ENCODE data around the gene ITPRIPL1.
"Not testable (repeated sequence)": the region's sequence is repeated elsewhere in the genome, so short reads cannot be mapped to it uniquely, and the experiment has no call there.

ITPRIPL1 gene

GRCh38 chr2:96325041-96325883 is at the start of gene ITPRIPL1:
Gene ITPRIPL1 (plus strand): TSS chr2:96325317. CDS start chr2:96325840, 523 bp downstream.
- DNase-seq (ENCODE audit: insufficient read length, low spot score) (no peak), FAIRE-seq (no peak)
- no peak for TF ChIP-seq POLR2A (IDR thresholded peaks at IDR 0.05; ENCODE audit: low read depth, low read length)

GRCh38 chr2:96276787-96277499 is 48.2 kb upstream of the ITPRIPL1 start:
- FAIRE-seq (no peak), DNase-seq (ENCODE audit: insufficient read length, low spot score) (no peak)
- no peak for TF ChIP-seq POLR2A (IDR thresholded peaks at IDR 0.05; ENCODE audit: low read depth, low read length)

GRCh38 chr2:96287273-96287856 is 37.8 kb upstream of the ITPRIPL1 start:
- no peak for TF ChIP-seq POLR2A (IDR thresholded peaks at IDR 0.05; ENCODE audit: low read depth, low read length)
- DNase-seq (ENCODE audit: insufficient read length, low spot score) (no peak), FAIRE-seq (no peak)

GRCh38 chr2:96291751-96292150 is 33.4 kb upstream of the ITPRIPL1 start:
- no peak for DNase-seq (ENCODE audit: insufficient read length, low spot score)
- no peak for TF ChIP-seq POLR2A (IDR thresholded peaks at IDR 0.05; ENCODE audit: low read depth, low read length)
- no peak for FAIRE-seq

GRCh38 chr2:96294271-96294670 is 30.8 kb upstream of the ITPRIPL1 start:
- FAIRE-seq; DNase-seq (ENCODE audit: insufficient read length, low spot score): not testable (repeated sequence)

GRCh38 chr2:96296925-96297324 is 28.2 kb upstream of the ITPRIPL1 start:
- no peak for FAIRE-seq

GRCh38 chr2:96301865-96302264 is 23.3 kb upstream of the ITPRIPL1 start:
- DNase-seq (ENCODE audit: insufficient read length, low spot score), result no peak
- no peak for TF ChIP-seq POLR2A (IDR thresholded peaks at IDR 0.05; ENCODE audit: low read depth, low read length)
- FAIRE-seq, result no peak

More at GRCh38 chr2:96296925-96297324, 28.2 kb upstream of the ITPRIPL1 start:
- no peak for DNase-seq (ENCODE audit: insufficient read length, low spot score)
- TF ChIP-seq POLR2A (IDR thresholded peaks at IDR 0.05; ENCODE audit: low read depth, low read length), result no peak

GRCh38 chr2:96304606-96305005 is 20.5 kb upstream of the ITPRIPL1 start:
- no peak for DNase-seq (ENCODE audit: insufficient read length, low spot score)
- no peak for FAIRE-seq
- TF ChIP-seq POLR2A (IDR thresholded peaks at IDR 0.05; ENCODE audit: low read depth, low read length), result no peak

GRCh38 chr2:96305091-96305978 is 19.8 kb upstream of the ITPRIPL1 start, which contains the start of gene SNRNP200:
Gene SNRNP200 (minus strand): TSS chr2:96305546. CDS start chr2:96305437, 109 bp downstream.
- DNase-seq (ENCODE audit: insufficient read length, low spot score) (peak; percentile 76), FAIRE-seq (no peak)
- TF ChIP-seq POLR2A (IDR thresholded peaks at IDR 0.05; ENCODE audit: low read depth, low read length), result peak; percentile 73

- FAIRE-seq (no peak), DNase-seq (ENCODE audit: insufficient read length, low spot score) (no peak)
- no peak for TF ChIP-seq POLR2A (IDR thresholded peaks at IDR 0.05; ENCODE audit: low read depth, low read length)
Observed at GRCh38 chr2:96305979-96306308, 19.2 kb upstream of the ITPRIPL1 start.

GRCh38 chr2:96306370-96306769 is 18.7 kb upstream of the ITPRIPL1 start:
- FAIRE-seq (no peak), DNase-seq (ENCODE audit: insufficient read length, low spot score) (no peak)
- TF ChIP-seq POLR2A (IDR thresholded peaks at IDR 0.05; ENCODE audit: low read depth, low read length), result no peak

GRCh38 chr2:96308248-96308647 is 16.9 kb upstream of the ITPRIPL1 start:
- DNase-seq (ENCODE audit: insufficient read length, low spot score) (no peak), FAIRE-seq (no peak)
- TF ChIP-seq POLR2A (IDR thresholded peaks at IDR 0.05; ENCODE audit: low read depth, low read length), result no peak

- no peak for FAIRE-seq
- no peak for DNase-seq (ENCODE audit: insufficient read length, low spot score)
- TF ChIP-seq POLR2A (IDR thresholded peaks at IDR 0.05; ENCODE audit: low read depth, low read length), result no peak
Observed at GRCh38 chr2:96315005-96315399, 10.1 kb upstream of the ITPRIPL1 start.

All from H54 (cell line).